ENCODE results near the gene IFNAR1. TPM values are rescaled to one million over a fixed set of nuclear protein-coding genes. Genes with fewer than 3 reads are reported as not detected.

Gene IFNAR1
- total RNA-seq, 1 experiment from 2014 or later = 30.0 TPM

GRCh38 chr21:33330726-33331125, 6.0 kb downstream of the IFNAR1 start:
- no peak for TF ChIP-seq CTCF (IDR thresholded peaks at IDR 0.05; ENCODE audit: unreplicated experiment)
- intact Hi-C loops (cut with micrococcal nuclease) = no loop called here
- no peak overlapping the region for H3K4me3 Mint-ChIP-seq (ENCODE audit: unreplicated experiment)
- ChIA-PET POLR2A (interaction anchor here (1.0 kb wide), 1 partner anchor 9 kb away, joined by 5 read pairs; no protein-coding TSS in a partner anchor), CTCF (interaction anchor here (1.0 to 2.9 kb wide), 3 partner anchors 30 to 115 kb away, joined by 3 to 15 read pairs (median 6); no protein-coding TSS in a partner anchor)
- DNase-seq (ENCODE audit: unreplicated experiment) = no peak
- no peak overlapping the region for H3K27ac Mint-ChIP-seq (ENCODE audit: low read depth, unreplicated experiment)
- H3K27me3 Mint-ChIP-seq (ENCODE audit: insufficient read depth, unreplicated experiment) = no peaks in the 10 kb centered on the region
- peaks cover 5% of the 10 kb centered on the region for H3K36me3 Mint-ChIP-seq (ENCODE audit: insufficient read depth, unreplicated experiment)
- BruUV-seq (replicated peaks) = no TSS peak
- peaks cover 8% of the 10 kb centered on the region for H3K4me1 Mint-ChIP-seq (ENCODE audit: insufficient read depth, unreplicated experiment)
- H3K9me3 Mint-ChIP-seq (ENCODE audit: unreplicated experiment) = peaks cover 14% of the 10 kb centered on the region

GRCh38 chr21:33332143-33332542, 7.4 kb downstream of the IFNAR1 start:
- TF ChIP-seq CTCF (IDR thresholded peaks at IDR 0.05; ENCODE audit: unreplicated experiment) = no peak
- Mint-ChIP-seq H3K9me3 (ENCODE audit: unreplicated experiment) (peaks cover 14% of the 10 kb centered on the region), H3K36me3 (ENCODE audit: insufficient read depth, unreplicated experiment) (peaks cover 12% of the 10 kb centered on the region), H3K4me1 (ENCODE audit: insufficient read depth, unreplicated experiment) (peaks cover 8% of the 10 kb centered on the region), H3K27me3 (ENCODE audit: insufficient read depth, unreplicated experiment) (no peaks in the 10 kb centered on the region), H3K4me3 (ENCODE audit: unreplicated experiment) (no peak overlapping the region), H3K27ac (ENCODE audit: low read depth, unreplicated experiment) (no peak overlapping the region)
- BruUV-seq (replicated peaks) = no TSS peak
- ChIA-PET POLR2A (interaction anchor here (0.6 kb wide), 1 partner anchor 122 kb away, joined by 3 read pairs; no protein-coding TSS in a partner anchor), CTCF (interaction anchor here (0.9 to 2.9 kb wide), 4 partner anchors 29 to 506 kb away, joined by 3 to 15 read pairs (median 4); no protein-coding TSS in a partner anchor)
- no peak for DNase-seq (ENCODE audit: unreplicated experiment)
- intact Hi-C loops (cut with micrococcal nuclease) = no loop called here

GRCh38 chr21:33334191-33334590, 9.4 kb downstream of the IFNAR1 start:
- POLR2A ChIA-PET = interaction anchor here (0.8 to 1.9 kb wide), 2 partner anchors 9 to 96 kb away, joined by 3 to 11 read pairs; partner anchors contain the start of gene IFNAR1
- TF ChIP-seq CTCF (IDR thresholded peaks at IDR 0.05; ENCODE audit: unreplicated experiment) = no peak
- Mint-ChIP-seq H3K4me1 (ENCODE audit: insufficient read depth, unreplicated experiment) (no peaks in the 10 kb centered on the region), H3K9me3 (ENCODE audit: unreplicated experiment) (peaks cover 14% of the 10 kb centered on the region), H3K27ac (ENCODE audit: low read depth, unreplicated experiment) (no peak overlapping the region), H3K27me3 (ENCODE audit: insufficient read depth, unreplicated experiment) (no peaks in the 10 kb centered on the region), H3K4me3 (ENCODE audit: unreplicated experiment) (no peak overlapping the region), H3K36me3 (ENCODE audit: insufficient read depth, unreplicated experiment) (peaks cover 32% of the 10 kb centered on the region)
- CTCF ChIA-PET = interaction anchor here (1.0 kb wide), 1 partner anchor 27 kb away, joined by 3 read pairs; no protein-coding TSS in a partner anchor
- no peak for DNase-seq (ENCODE audit: unreplicated experiment)
- BruUV-seq (replicated peaks) = no TSS peak
- intact Hi-C loops (cut with micrococcal nuclease) = no loop called here

GRCh38 chr21:33334824-33335223, 10.1 kb downstream of the IFNAR1 start:
- no TSS peak for BruUV-seq (replicated peaks)
- no peak for DNase-seq (ENCODE audit: unreplicated experiment)
- ChIA-PET CTCF (interaction anchor here (0.7 kb wide), 1 partner anchor 137 kb away, joined by 3 read pairs; no protein-coding TSS in a partner anchor), POLR2A (interaction anchor here (1.9 kb wide), 1 partner anchor 10 kb away, joined by 11 read pairs; the partner anchor contains the start of gene IFNAR1)
- intact Hi-C loops (cut with micrococcal nuclease) = no loop called here
- no peak overlapping the region for H3K4me3 Mint-ChIP-seq (ENCODE audit: unreplicated experiment)
- no peak overlapping the region for H3K27ac Mint-ChIP-seq (ENCODE audit: low read depth, unreplicated experiment)
- H3K36me3 Mint-ChIP-seq (ENCODE audit: insufficient read depth, unreplicated experiment) = peaks cover 32% of the 10 kb centered on the region
- H3K27me3 Mint-ChIP-seq (ENCODE audit: insufficient read depth, unreplicated experiment) = no peaks in the 10 kb centered on the region
- H3K4me1 Mint-ChIP-seq (ENCODE audit: insufficient read depth, unreplicated experiment) = no peaks in the 10 kb centered on the region
- no peak for TF ChIP-seq CTCF (IDR thresholded peaks at IDR 0.05; ENCODE audit: unreplicated experiment)
- H3K9me3 Mint-ChIP-seq (ENCODE audit: unreplicated experiment) = peaks cover 14% of the 10 kb centered on the region
